DND-41 (cell line): Measurements from ENCODE around the gene UAP1L1.

Experiments
- ATAC-seq: fragments of 200-7000 bp; cut with Tn5 transposase; 3 replicates; pipeline ENCODE4 v1.9.1; 2021; ENCODE audit warnings: low read depth; ENCODE audit not compliant: insufficient read depth
- DNase-seq: peaks from one replicate; pipeline ENCODE4 v3.0.0-alpha.2; 2020
- H2AFZ ChIP-seq: 2 replicates; pipeline ENCODE4 v1.6.0; 2012; ENCODE audit warnings: low read depth, low read length
- H3K27ac ChIP-seq: 2 replicates; pipeline ENCODE4 v1.5.1; 2012; ENCODE audit warnings: low read length, inconsistent platforms
- H3K27me3 ChIP-seq: fragments of 200-600 bp; sonication (generic); 2 replicates; pipeline ENCODE4 v1.6.0; 2012; ENCODE audit warnings: low read length, mild to moderate bottlenecking, inconsistent platforms; ENCODE audit not compliant: insufficient read depth, poor library complexity
- H3K36me3 ChIP-seq: 2 replicates; pipeline ENCODE4 v1.5.1; 2012; ENCODE audit warnings: low read length, inconsistent platforms; ENCODE audit not compliant: insufficient read depth
- H3K4me1 ChIP-seq: 2 replicates; pipeline ENCODE4 v1.5.1; 2012; ENCODE audit warnings: mild to moderate bottlenecking, low read length; ENCODE audit not compliant: insufficient read depth
- H3K4me2 ChIP-seq: 2 replicates; pipeline ENCODE4 v1.6.0; 2012; ENCODE audit warnings: mild to moderate bottlenecking, moderate library complexity, low read length, inconsistent platforms; ENCODE audit not compliant: insufficient read depth
- H3K4me3 ChIP-seq, 2 experiments: fragments of 200-600 bp in 1 of 2; shearing (Covaris generic) in 1 of 2; 2 replicates each; pipeline ENCODE4 v1.5.1; 2012 to 2016; ENCODE audit warnings: inconsistent platforms in 2 of 2, low read length in 2 of 2, mild to moderate bottlenecking in 2 of 2, low read depth in 1 of 2, moderate library complexity in 1 of 2
- H3K79me2 ChIP-seq: 2 replicates; pipeline ENCODE4 v1.6.0; 2012; ENCODE audit warnings: low read length, inconsistent platforms; ENCODE audit not compliant: insufficient read depth
- H3K9ac ChIP-seq: 2 replicates; pipeline ENCODE4 v1.6.0; 2012; ENCODE audit warnings: low read depth, mild to moderate bottlenecking, inconsistent platforms, low read length, moderate library complexity
- H3K9me3 ChIP-seq: 2 replicates; pipeline ENCODE4 v1.5.1; 2012; ENCODE audit warnings: low read length, moderate library complexity, mild to moderate bottlenecking, inconsistent platforms; ENCODE audit not compliant: insufficient read depth, severe bottlenecking
- H4K20me1 ChIP-seq: 2 replicates; pipeline ENCODE4 v1.6.0; 2012; ENCODE audit warnings: low read length; ENCODE audit not compliant: insufficient read depth
- EZH2 ChIP-seq: IDR thresholded peaks from 3 replicates; pipeline ENCODE4 v1.6.1; 2012; ENCODE audit warnings: borderline replicate concordance, low read depth, mild to moderate bottlenecking, moderate library complexity, low read length, inconsistent platforms; ENCODE audit not compliant: severe bottlenecking
- TF ChIP-seq, protein P1 (sequence below): IDR thresholded peaks from 2 replicates; pipeline ENCODE4 v1.5.1; 2012; ENCODE audit warnings: borderline replicate concordance, low read length, moderate library complexity, mild to moderate bottlenecking; ENCODE audit not compliant: poor library complexity, severe bottlenecking; ENCODE audit errors: extremely low read depth

The UAP1L1 gene

DNA sequence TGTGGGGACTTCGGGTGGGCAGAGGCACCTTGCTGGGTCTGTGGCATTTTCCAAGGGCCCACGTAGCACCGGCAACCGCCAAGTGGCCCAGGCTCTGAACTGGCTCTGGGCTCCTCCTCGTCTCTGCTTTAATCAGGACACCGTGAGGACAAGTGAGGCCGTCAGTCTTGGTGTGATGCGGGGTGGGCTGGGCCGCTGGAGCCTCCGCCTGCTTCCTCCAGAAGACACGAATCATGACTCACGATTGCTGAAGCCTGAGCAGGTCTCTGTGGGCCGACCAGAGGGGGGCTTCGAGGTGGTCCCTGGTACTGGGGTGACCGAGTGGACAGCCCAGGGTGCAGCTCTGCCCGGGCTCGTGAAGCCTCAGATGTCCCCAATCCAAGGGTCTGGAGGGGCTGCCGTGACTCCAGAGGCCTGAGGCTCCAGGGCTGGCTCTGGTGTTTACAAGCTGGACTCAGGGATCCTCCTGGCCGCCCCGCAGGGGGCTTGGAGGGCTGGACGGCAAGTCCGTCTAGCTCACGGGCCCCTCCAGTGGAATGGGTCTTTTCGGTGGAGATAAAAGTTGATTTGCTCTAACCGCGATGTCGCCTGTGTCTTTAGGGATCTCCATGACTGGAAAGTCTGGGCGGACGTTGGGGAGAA is 31.4 kb downstream of the UAP1L1 start:
- Histone ChIP-seq H4K20me1 (peaks cover 18% of the 10 kb centered on the region; the same call in 1 of the 2 replicates), H3K4me1 (peaks cover 12% of the 10 kb centered on the region), H3K36me3 (peaks cover 91% of the 10 kb centered on the region), H3K79me2 (peaks cover 9% of the 10 kb centered on the region), H3K4me2 (no peak overlapping the region), H3K9ac (no peak overlapping the region), H2AFZ (no peak overlapping the region), H3K27ac (no peak overlapping the region), H3K9me3 (no peaks in the 10 kb centered on the region), H3K27me3 (no peaks in the 10 kb centered on the region), H3K4me3 (no peak overlapping the region)
- TF ChIP-seq, protein P1, sequence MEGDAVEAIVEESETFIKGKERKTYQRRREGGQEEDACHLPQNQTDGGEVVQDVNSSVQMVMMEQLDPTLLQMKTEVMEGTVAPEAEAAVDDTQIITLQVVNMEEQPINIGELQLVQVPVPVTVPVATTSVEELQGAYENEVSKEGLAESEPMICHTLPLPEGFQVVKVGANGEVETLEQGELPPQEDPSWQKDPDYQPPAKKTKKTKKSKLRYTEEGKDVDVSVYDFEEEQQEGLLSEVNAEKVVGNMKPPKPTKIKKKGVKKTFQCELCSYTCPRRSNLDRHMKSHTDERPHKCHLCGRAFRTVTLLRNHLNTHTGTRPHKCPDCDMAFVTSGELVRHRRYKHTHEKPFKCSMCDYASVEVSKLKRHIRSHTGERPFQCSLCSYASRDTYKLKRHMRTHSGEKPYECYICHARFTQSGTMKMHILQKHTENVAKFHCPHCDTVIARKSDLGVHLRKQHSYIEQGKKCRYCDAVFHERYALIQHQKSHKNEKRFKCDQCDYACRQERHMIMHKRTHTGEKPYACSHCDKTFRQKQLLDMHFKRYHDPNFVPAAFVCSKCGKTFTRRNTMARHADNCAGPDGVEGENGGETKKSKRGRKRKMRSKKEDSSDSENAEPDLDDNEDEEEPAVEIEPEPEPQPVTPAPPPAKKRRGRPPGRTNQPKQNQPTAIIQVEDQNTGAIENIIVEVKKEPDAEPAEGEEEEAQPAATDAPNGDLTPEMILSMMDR = no peak
- TF ChIP-seq EZH2 = no peak
- ATAC-seq (no peak; the same call in 2 of the 3 replicates), DNase-seq (no peak)

GRCh38 chr9:137109250-137110146 is 32.2 kb downstream of the UAP1L1 start:
- H3K4me1 ChIP-seq = peaks cover 14% of the 10 kb centered on the region
- DNase-seq (no peak), ATAC-seq (no peak)
- peaks cover 13% of the 10 kb centered on the region for H3K79me2 ChIP-seq
- no peak for TF ChIP-seq EZH2
- TF ChIP-seq, protein P1 = no peak
- H3K4me2 ChIP-seq = no peak overlapping the region
- no peak overlapping the region for H3K4me3 ChIP-seq
- peaks cover 84% of the 10 kb centered on the region for H3K36me3 ChIP-seq
- H3K9ac ChIP-seq = no peak overlapping the region
- no peaks in the 10 kb centered on the region for H3K9me3 ChIP-seq
- H2AFZ ChIP-seq = no peak overlapping the region
- no peaks in the 10 kb centered on the region for H3K27me3 ChIP-seq
- H3K27ac ChIP-seq = no peak overlapping the region
- H4K20me1 ChIP-seq = peaks cover 18% of the 10 kb centered on the region; the same call in 1 of the 2 replicates

GRCh38 chr9:137110147-137110910 is 33.0 kb downstream of the UAP1L1 start:
- ATAC-seq (no peak), DNase-seq (no peak)
- H3K36me3 ChIP-seq = peaks cover 76% of the 10 kb centered on the region
- H3K4me2 ChIP-seq = no peak overlapping the region
- H2AFZ ChIP-seq = no peak overlapping the region
- no peak overlapping the region for H3K9ac ChIP-seq
- H3K79me2 ChIP-seq = peaks cover 17% of the 10 kb centered on the region
- no peak overlapping the region for H3K4me3 ChIP-seq
- H3K27ac ChIP-seq = no peak overlapping the region
- TF ChIP-seq EZH2 = no peak
- TF ChIP-seq, protein P1 = no peak
- peaks cover 21% of the 10 kb centered on the region for H3K4me1 ChIP-seq
- no peaks in the 10 kb centered on the region for H3K27me3 ChIP-seq
- H3K9me3 ChIP-seq = no peaks in the 10 kb centered on the region
- H4K20me1 ChIP-seq = peaks cover 18% of the 10 kb centered on the region; the same call in 1 of the 2 replicates
